ENCODE results near the gene LAPTM5.

Gene LAPTM5

GRCh38 chr1:30744060-30744756, 13.4 kb downstream of the LAPTM5 start:
- no peak for DNase-seq (ENCODE audit: low read depth in 2 of 2)

- DNase-seq (ENCODE audit: low read depth in 2 of 2) = peak in 1 of 2 donors; percentile 44
These were observed 14.0 kb downstream of the LAPTM5 start for GRCh38 chr1:30743584-30744059.

- DNase-seq (ENCODE audit: low read depth in 2 of 2) = no peak
These were observed 14.5 kb downstream of the LAPTM5 start for GRCh38 chr1:30742963-30743559.

- DNase-seq (ENCODE audit: low read depth in 2 of 2) = no peak
These were observed 15.1 kb downstream of the LAPTM5 start for GRCh38 chr1:30742300-30742962.

GRCh38 chr1:30741239-30741894, 16.2 kb downstream of the LAPTM5 start:
- no peak for DNase-seq (ENCODE audit: low read depth in 2 of 2)

GRCh38 chr1:30740251-30741238, 17.0 kb downstream of the LAPTM5 start:
- DNase-seq (ENCODE audit: low read depth in 2 of 2) = no peak

- DNase-seq (ENCODE audit: low read depth in 2 of 2) = no peak
These were observed 18.0 kb downstream of the LAPTM5 start for GRCh38 chr1:30739601-30740000.

- DNase-seq (ENCODE audit: low read depth in 2 of 2) = no peak
These were observed 18.6 kb downstream of the LAPTM5 start for GRCh38 chr1:30738715-30739559.

- DNase-seq (ENCODE audit: low read depth in 2 of 2) = no peak
These were observed 19.4 kb downstream of the LAPTM5 start for GRCh38 chr1:30738040-30738714.

- DNase-seq (ENCODE audit: low read depth in 2 of 2) = no peak
These were observed 20.1 kb downstream of the LAPTM5 start for GRCh38 chr1:30737357-30738039.

- DNase-seq (ENCODE audit: low read depth in 2 of 2) = no peak
These were observed 21.7 kb downstream of the LAPTM5 start for GRCh38 chr1:30735668-30736498.

GRCh38 chr1:30735124-30735523, 22.4 kb downstream of the LAPTM5 start:
- no peak for DNase-seq (ENCODE audit: low read depth in 2 of 2)

- no peak for DNase-seq (ENCODE audit: low read depth in 2 of 2)
These were observed 23.0 kb downstream of the LAPTM5 start for GRCh38 chr1:30734580-30734979.

GRCh38 chr1:30734106-30734505, 23.5 kb downstream of the LAPTM5 start:
- DNase-seq (ENCODE audit: low read depth in 2 of 2) = no peak

GRCh38 chr1:30733493-30733892, 24.1 kb downstream of the LAPTM5 start:
- no peak for DNase-seq (ENCODE audit: low read depth in 2 of 2)

- no peak for DNase-seq (ENCODE audit: low read depth in 2 of 2)
These were observed 25.1 kb downstream of the LAPTM5 start for GRCh38 chr1:30732277-30732996.

GRCh38 chr1:30731806-30732276, 25.7 kb downstream of the LAPTM5 start:
- no peak for DNase-seq (ENCODE audit: low read depth in 2 of 2)

Measured in stimulated activated CD8-positive, alpha-beta memory T cell treated with anti-CD3 and anti-CD28 coated beads, Interleukin-15, amount 100 ng/mL, for 48 hours (primary cell).